H9 (cell line): ENCODE measurements around the gene POU4F3. TPM values are rescaled to one million over a fixed set of nuclear protein-coding genes. Genes with fewer than 3 reads are reported as not detected.
A peak's percentile ranks its signal among the peaks of the same experiment; 100 is the strongest.

ENCODE experiments used
- DNase-seq: peaks from one replicate; pipeline ENCODE4 v3.0.0-alpha.2; 2017
- H2AFZ ChIP-seq: one replicate; pipeline ENCODE4 v1.6.1; 2013; ENCODE audit warnings: mild to moderate bottlenecking, low read length, control low read depth, moderate library complexity
- H2AK5ac ChIP-seq: 2 replicates; pipeline ENCODE4 v1.6.1; 2013; ENCODE audit warnings: low read length, control low read depth, mixed read lengths; ENCODE audit not compliant: insufficient read length
- H2BK120ac ChIP-seq: one replicate; pipeline ENCODE4 v1.6.1; 2013; ENCODE audit warnings: low read depth, mild to moderate bottlenecking, low read length, control low read depth, inconsistent platforms; ENCODE audit not compliant: poor library complexity, severe bottlenecking
- H2BK12ac ChIP-seq: 2 replicates; pipeline ENCODE4 v1.6.1; 2013; ENCODE audit warnings: low read length, control low read depth, mixed read lengths, low read depth; ENCODE audit not compliant: insufficient read length
- H2BK15ac ChIP-seq: 2 replicates; pipeline ENCODE4 v1.6.1; 2013; ENCODE audit warnings: low read depth, low read length, control low read depth
- H2BK20ac ChIP-seq: one replicate; pipeline ENCODE4 v1.6.1; 2013; ENCODE audit warnings: low read depth, mild to moderate bottlenecking, low read length, control low read depth, inconsistent platforms; ENCODE audit not compliant: poor library complexity, severe bottlenecking
- H2BK5ac ChIP-seq: 2 replicates; pipeline ENCODE4 v1.6.1; 2013; ENCODE audit warnings: low read length, control low read depth, mixed read lengths; ENCODE audit not compliant: insufficient read length
- H3K14ac ChIP-seq: 2 replicates; pipeline ENCODE4 v1.6.1; 2013; ENCODE audit warnings: low read length, control low read depth; ENCODE audit not compliant: insufficient read depth
- H3K18ac ChIP-seq: 2 replicates; pipeline ENCODE4 v1.6.1; 2013; ENCODE audit warnings: low read depth, mild to moderate bottlenecking, mixed read lengths, low read length, control low read depth; ENCODE audit not compliant: insufficient read length
- H3K23ac ChIP-seq: 2 replicates; pipeline ENCODE4 v1.6.1; 2013; ENCODE audit warnings: low read length, control low read depth, mixed read lengths, low read depth; ENCODE audit not compliant: insufficient read length
- H3K23me2 ChIP-seq: 2 replicates; pipeline ENCODE4 v1.6.1; 2013; ENCODE audit warnings: low read depth, mild to moderate bottlenecking, mixed read lengths, low read length, control low read depth; ENCODE audit not compliant: insufficient read length, poor library complexity, severe bottlenecking
- H3K27ac ChIP-seq: 2 replicates; pipeline ENCODE4 v1.5.1; 2013; ENCODE audit warnings: low read length, control low read depth, mixed read lengths, low read depth; ENCODE audit not compliant: insufficient read length
- H3K27me3 ChIP-seq: 2 replicates; pipeline ENCODE4 v1.6.1; 2013; ENCODE audit warnings: low read length, control low read depth, inconsistent platforms; ENCODE audit not compliant: insufficient read depth
- H3K4ac ChIP-seq: 2 replicates; pipeline ENCODE4 v1.6.1; 2013; ENCODE audit warnings: low read depth, mild to moderate bottlenecking, control low read depth, inconsistent platforms, low read length, moderate library complexity
- H3K4me1 ChIP-seq: 2 replicates; pipeline ENCODE4 v1.6.1; 2013; ENCODE audit warnings: low read length, control low read depth, inconsistent platforms; ENCODE audit not compliant: insufficient read depth
- H3K4me2 ChIP-seq: 2 replicates; pipeline ENCODE4 v1.6.1; 2013; ENCODE audit warnings: low read length, control low read depth, mixed read lengths; ENCODE audit not compliant: insufficient read length, insufficient read depth
- H3K56ac ChIP-seq: 2 replicates; pipeline ENCODE4 v1.6.1; 2013; ENCODE audit warnings: low read depth, mild to moderate bottlenecking, mixed read lengths, low read length, control low read depth; ENCODE audit not compliant: insufficient read length
- H3K79me1 ChIP-seq: 2 replicates; pipeline ENCODE4 v1.6.1; 2013; ENCODE audit warnings: low read depth, mild to moderate bottlenecking, moderate library complexity, low read length, control low read depth, inconsistent platforms; ENCODE audit not compliant: insufficient read depth, poor library complexity, severe bottlenecking
- H3K79me2 ChIP-seq: 2 replicates; pipeline ENCODE4 v1.6.1; 2013; ENCODE audit warnings: low read length, control low read depth, inconsistent platforms; ENCODE audit not compliant: insufficient read depth
- H3K9ac ChIP-seq: 2 replicates; pipeline ENCODE4 v1.6.1; 2013; ENCODE audit warnings: low read length, control low read depth, mixed read lengths; ENCODE audit not compliant: insufficient read length; ENCODE audit errors: extremely low read depth
- H3K9me3 ChIP-seq: one replicate; pipeline ENCODE4 v1.6.1; 2013; ENCODE audit warnings: low read depth, low read length, inconsistent platforms; ENCODE audit not compliant: control insufficient read depth
- H3T11ph ChIP-seq: one replicate; pipeline ENCODE4 v1.6.1; 2013; ENCODE audit warnings: mild to moderate bottlenecking, low read length, control low read depth, inconsistent platforms
- H4K20me1 ChIP-seq: one replicate; pipeline ENCODE4 v1.6.1; 2013; ENCODE audit not compliant: control insufficient read depth, insufficient read length, insufficient read depth
- H4K5ac ChIP-seq: 2 replicates; pipeline ENCODE4 v1.6.1; 2013; ENCODE audit warnings: low read depth, mild to moderate bottlenecking, mixed read lengths, low read length, control low read depth; ENCODE audit not compliant: insufficient read length
- H4K8ac ChIP-seq: replicated peaks from 2 replicates; pipeline ENCODE4 v1.6.1; 2013; ENCODE audit warnings: low read length, control low read depth, mixed read lengths, low read depth; ENCODE audit not compliant: insufficient read length
- H4K91ac ChIP-seq: 2 replicates; pipeline ENCODE4 v1.6.1; 2013; ENCODE audit warnings: low read depth, mild to moderate bottlenecking, moderate library complexity, mixed read lengths, low read length, control low read depth; ENCODE audit not compliant: insufficient read length
- H3K27ac Mint-ChIP-seq, 3 experiments: 2 replicates in 2 of 3; 3 replicates in 1 of 3; pipeline ENCODE4 v1.8.0; 2020 to 2021; ENCODE audit warnings: mixed read lengths in 3 of 3, mild to moderate bottlenecking in 1 of 3, moderate library complexity in 1 of 3
- H3K27me3 Mint-ChIP-seq: 2 replicates; pipeline ENCODE4 v1.8.0; 2021; ENCODE audit warnings: low read depth, mild to moderate bottlenecking, moderate library complexity, mixed read lengths
- H3K36me3 Mint-ChIP-seq, 3 experiments: 2 replicates in 2 of 3; 3 replicates in 1 of 3; pipeline ENCODE4 v1.8.0; 2020 to 2021; ENCODE audit warnings: low read depth in 3 of 3, mixed read lengths in 3 of 3; ENCODE audit not compliant: insufficient read depth in 1 of 3
- H3K4me1 Mint-ChIP-seq, 2 experiments: 2 replicates each; pipeline ENCODE4 v1.8.0; 2020; ENCODE audit warnings: mixed read lengths in 2 of 2
- H3K4me3 Mint-ChIP-seq, 2 experiments: 2 replicates in 1 of 2; 3 replicates in 1 of 2; pipeline ENCODE4 v1.8.0; 2020 to 2021; ENCODE audit warnings: mild to moderate bottlenecking in 2 of 2, mixed read lengths in 2 of 2, moderate library complexity in 1 of 2
- H3K9me3 Mint-ChIP-seq, 2 experiments: 2 replicates in 1 of 2; 3 replicates in 1 of 2; pipeline ENCODE4 v1.8.0; 2020; ENCODE audit warnings: mild to moderate bottlenecking in 2 of 2, mixed read lengths in 2 of 2, moderate library complexity in 1 of 2
- WGBS: extraction: QIAGEN DNeasy Blood & Tissue Kit; methylation state at CpG from one replicate; pipeline ENCODE4 v1.1.7; 2013; ENCODE audit warnings: missing lambda C conversion rate, low lambda C conversion rate, mixed read lengths; ENCODE audit not compliant: insufficient read length; ENCODE audit errors: extremely low coverage; 5-methylcytosine and 5-hydroxymethylcytosine counted together
- total RNA-seq: library from RNA; stranded (reverse); gene quantifications from 2 replicates; pipeline ENCODE4 v1.2.1, GENCODE V29; 2021
- TF ChIP-seq, protein P1 (sequence below): fragments of 200-600 bp; sonication (generic); conservative IDR thresholded peaks from 3 replicates; pipeline ENCODE4 v1.8.0; 2021; ENCODE audit warnings: antibody characterized with exemption, mild to moderate bottlenecking

POU4F3 gene
- total RNA-seq, 1 experiment from 2014 or later, result not detected

GRCh38 chr5:146337264-146337904 lies 1.3 kb upstream of the POU4F3 start:
- peaks cover 95% of the 10 kb centered on the region for H3K27me3 ChIP-seq
- H2AK5ac ChIP-seq, result no peak overlapping the region
- no peak overlapping the region for H2BK20ac ChIP-seq
- no peak overlapping the region for H4K91ac ChIP-seq
- H4K20me1 ChIP-seq, result peaks cover 2% of the 10 kb centered on the region
- H2BK15ac ChIP-seq, result no peak overlapping the region
- DNase-seq, result peak; percentile 35
- peaks cover 100% of the 10 kb centered on the region for H3K27me3 Mint-ChIP-seq
- TF ChIP-seq, protein P1, sequence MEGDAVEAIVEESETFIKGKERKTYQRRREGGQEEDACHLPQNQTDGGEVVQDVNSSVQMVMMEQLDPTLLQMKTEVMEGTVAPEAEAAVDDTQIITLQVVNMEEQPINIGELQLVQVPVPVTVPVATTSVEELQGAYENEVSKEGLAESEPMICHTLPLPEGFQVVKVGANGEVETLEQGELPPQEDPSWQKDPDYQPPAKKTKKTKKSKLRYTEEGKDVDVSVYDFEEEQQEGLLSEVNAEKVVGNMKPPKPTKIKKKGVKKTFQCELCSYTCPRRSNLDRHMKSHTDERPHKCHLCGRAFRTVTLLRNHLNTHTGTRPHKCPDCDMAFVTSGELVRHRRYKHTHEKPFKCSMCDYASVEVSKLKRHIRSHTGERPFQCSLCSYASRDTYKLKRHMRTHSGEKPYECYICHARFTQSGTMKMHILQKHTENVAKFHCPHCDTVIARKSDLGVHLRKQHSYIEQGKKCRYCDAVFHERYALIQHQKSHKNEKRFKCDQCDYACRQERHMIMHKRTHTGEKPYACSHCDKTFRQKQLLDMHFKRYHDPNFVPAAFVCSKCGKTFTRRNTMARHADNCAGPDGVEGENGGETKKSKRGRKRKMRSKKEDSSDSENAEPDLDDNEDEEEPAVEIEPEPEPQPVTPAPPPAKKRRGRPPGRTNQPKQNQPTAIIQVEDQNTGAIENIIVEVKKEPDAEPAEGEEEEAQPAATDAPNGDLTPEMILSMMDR, result no peak
- H3K23me2 ChIP-seq, result peaks cover 2% of the 10 kb centered on the region
- H3K9me3 ChIP-seq, result no peaks in the 10 kb centered on the region
- H3K27ac Mint-ChIP-seq, result no peak overlapping the region
- H3K4me2 ChIP-seq, result peak overlapping the region; percentile 50
- H3K23ac ChIP-seq, result no peak overlapping the region
- H2BK5ac ChIP-seq, result no peak overlapping the region
- no peak overlapping the region for H3K18ac ChIP-seq
- no peak overlapping the region for H2BK120ac ChIP-seq
- H4K5ac ChIP-seq, result no peak overlapping the region
- H3K79me2 ChIP-seq, result no peaks in the 10 kb centered on the region
- peaks cover 5 to 12% of the 10 kb centered on the region in 2 experiments; a peak in 4 of 5 replicates for H3K9me3 Mint-ChIP-seq
- H3K4ac ChIP-seq, result no peak overlapping the region
- H3K14ac ChIP-seq, result no peak overlapping the region
- H3K9ac ChIP-seq, result no peak overlapping the region
- H2AFZ ChIP-seq, result no peak overlapping the region
- H2BK12ac ChIP-seq, result no peak overlapping the region
- WGBS, result no CpG with 5 or more reads among the region's 34 CpGs
- H3K4me1 ChIP-seq, result no peaks in the 10 kb centered on the region
- H3T11ph ChIP-seq, result no peak overlapping the region
- H3K4me1 Mint-ChIP-seq, result peaks cover 35 to 50% of the 10 kb centered on the region in 2 experiments
- peaks cover 0 to 2% (median 0%) of the 10 kb centered on the region in 3 experiments; a peak in 2 of 7 replicates for H3K36me3 Mint-ChIP-seq
- peak overlapping the region; percentile 28 to 90; a peak in 4 of 5 replicates for H3K4me3 Mint-ChIP-seq
- H4K8ac ChIP-seq, result no peak overlapping the region
- H3K79me1 ChIP-seq, result no peaks in the 10 kb centered on the region
- no peak overlapping the region for H3K27ac ChIP-seq
- no peak overlapping the region for H3K56ac ChIP-seq
